ENCODE results near the gene CSNK2A1. TPM values are rescaled to one million over a fixed set of nuclear protein-coding genes. Genes with fewer than 3 reads are reported as not detected.
A peak's percentile ranks its signal among the peaks of the same experiment; 100 is the strongest.

The CSNK2A1 gene
- total and polyA plus RNA-seq, 2 of the 8 experiments (the other 6 are each of a cell fraction or from before 2014, with no cell fraction given), result 117 to 260 TPM

DNA sequence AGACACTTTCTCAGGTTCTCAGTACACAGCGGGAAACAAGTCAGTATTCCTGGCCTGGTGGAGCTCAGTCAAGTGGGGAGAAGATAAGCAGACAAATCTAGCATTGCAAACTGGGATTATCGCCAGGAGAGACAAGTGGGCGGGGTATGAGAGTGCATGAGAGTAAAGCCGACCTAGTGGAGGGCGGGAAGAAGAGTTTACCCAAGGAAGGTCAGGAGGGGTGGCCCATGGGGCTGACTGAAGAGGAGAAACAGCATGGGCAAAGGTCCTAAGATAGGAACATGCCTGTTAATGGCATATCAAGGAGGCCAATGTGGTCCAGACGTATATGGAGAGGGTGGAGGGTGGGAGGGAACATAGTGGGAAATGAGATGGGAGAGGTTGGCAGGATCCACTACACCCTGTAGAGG, 12.4 kb upstream of the CSNK2A1 start:
- Histone ChIP-seq H3K27ac (ENCODE audit: low read depth, low read length) (no peak overlapping the region), H3K9me3 (ENCODE audit: insufficient read depth in 2 of 2, low read depth in 1 of 2, low read length in 1 of 2) (no peaks in the 10 kb centered on the region), H3K9ac (replicated peaks in 1 of 4; ENCODE audit: extremely low read depth in 1 of 4, low read depth in 3 of 4, low read length in 3 of 4) (no peak overlapping the region), H2AK5ac (ENCODE audit: low read depth, low read length) (no peak overlapping the region), H3K79me2 (ENCODE audit: control insufficient read depth in 1 of 2, insufficient read depth in 2 of 2, low read length in 2 of 2) (no peaks in the 10 kb centered on the region), H3K18ac (ENCODE audit: extremely low read depth, low read length) (no peak overlapping the region), H3K4me1 (replicated peaks in 1 of 4; ENCODE audit: control insufficient read depth in 3 of 4, insufficient read depth in 4 of 4, low read length in 3 of 4) (no peaks in the 10 kb centered on the region), H3K36me3 (ENCODE audit: control insufficient read depth in 2 of 4, insufficient read depth in 4 of 4, low read length in 3 of 4) (no peaks in the 10 kb centered on the region), H3K27me3 (replicated peaks in 1 of 4; ENCODE audit: control insufficient read depth in 3 of 4, extremely low read depth in 1 of 4, insufficient read depth in 3 of 4, low read length in 3 of 4) (no peaks in the 10 kb centered on the region; a peak in 1 of 7 replicates), H2BK5ac (ENCODE audit: low read depth, low read length) (no peak overlapping the region), H3K4me2 (ENCODE audit: insufficient read depth in 1 of 2, low read depth in 2 of 2, low read length in 2 of 2) (no peak overlapping the region), H2BK15ac (ENCODE audit: low read length) (no peak overlapping the region), H3K23me2 (ENCODE audit: low read depth, low read length) (no peaks in the 10 kb centered on the region), H3K4ac (replicated peaks; ENCODE audit: insufficient read length, low read depth, low read length) (no peak overlapping the region), H3K23ac (ENCODE audit: insufficient read length) (no peak overlapping the region), H3K79me1 (ENCODE audit: low read depth, low read length) (no peaks in the 10 kb centered on the region), H4K91ac (replicated peaks; ENCODE audit: insufficient read length, low read length) (no peak overlapping the region), H3K56ac (replicated peaks; ENCODE audit: insufficient read length, low read depth, low read length) (no peak overlapping the region), H4K20me1 (replicated peaks in 1 of 2; ENCODE audit: control insufficient read depth in 1 of 2, insufficient read depth in 2 of 2, low read length in 2 of 2) (no peaks in the 10 kb centered on the region), H3K14ac (ENCODE audit: insufficient read length) (no peak overlapping the region), H2BK120ac (replicated peaks; ENCODE audit: low read depth, low read length) (no peak overlapping the region), H2BK20ac (ENCODE audit: low read length) (no peak overlapping the region), H4K8ac (ENCODE audit: extremely low read depth, insufficient read depth, low read length) (no peak overlapping the region; the same call in 1 of the 2 replicates), H4K5ac (ENCODE audit: insufficient read length, low read depth, low read length) (no peak overlapping the region), H3K4me3 (ENCODE audit: extremely low read depth in 1 of 4, insufficient read depth in 2 of 4, low read depth in 3 of 4, low read length in 4 of 4) (no peak overlapping the region), H2AFZ (ENCODE audit: low read length) (peak overlapping the region; percentile 51; the same call in 1 of the 2 replicates), H2BK12ac (ENCODE audit: low read depth, low read length) (no peak overlapping the region)
- WGBS, 2 experiments (ENCODE audit: extremely low coverage in 1 of 2, insufficient coverage in 1 of 2, insufficient read length in 1 of 2, insufficient replicate concordance in 2 of 2, low coverage in 1 of 2, low lambda C conversion rate in 2 of 2, missing lambda C conversion rate in 1 of 2), result 71% methylated on average over 6 of the region's 6 CpGs; no CpG with 5 or more reads in 1 of the 2 experiments
- ChIA-PET POLR2A (ENCODE audit: partially characterized antibody) (interaction anchor here (1.4 kb wide), 1 partner anchor 12 kb away, joined by 5 read pairs; the partner anchor contains the start of gene CSNK2A1), CTCF (ENCODE audit: partially characterized antibody) (interaction anchor here (1.1 to 1.5 kb wide), 9 partner anchors 12 to 183 kb away, joined by 3 to 10 read pairs (median 3); partner anchors contain the start of gene CSNK2A1)
- DNase-seq (ENCODE audit: low read depth in 1 of 2, low spot score in 2 of 2) (no peak), FAIRE-seq (no peak)
- no peak for TF ChIP-seq CBX8 (IDR thresholded peaks at IDR 0.05; ENCODE audit: borderline replicate concordance, low read depth, low read length)
- TF ChIP-seq, protein P1, sequence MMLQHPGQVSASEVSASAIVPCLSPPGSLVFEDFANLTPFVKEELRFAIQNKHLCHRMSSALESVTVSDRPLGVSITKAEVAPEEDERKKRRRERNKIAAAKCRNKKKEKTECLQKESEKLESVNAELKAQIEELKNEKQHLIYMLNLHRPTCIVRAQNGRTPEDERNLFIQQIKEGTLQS (IDR thresholded peaks at IDR 0.05; ENCODE audit: insufficient read depth, low read depth, low read length), result no peak
- TF ChIP-seq, protein P2, sequence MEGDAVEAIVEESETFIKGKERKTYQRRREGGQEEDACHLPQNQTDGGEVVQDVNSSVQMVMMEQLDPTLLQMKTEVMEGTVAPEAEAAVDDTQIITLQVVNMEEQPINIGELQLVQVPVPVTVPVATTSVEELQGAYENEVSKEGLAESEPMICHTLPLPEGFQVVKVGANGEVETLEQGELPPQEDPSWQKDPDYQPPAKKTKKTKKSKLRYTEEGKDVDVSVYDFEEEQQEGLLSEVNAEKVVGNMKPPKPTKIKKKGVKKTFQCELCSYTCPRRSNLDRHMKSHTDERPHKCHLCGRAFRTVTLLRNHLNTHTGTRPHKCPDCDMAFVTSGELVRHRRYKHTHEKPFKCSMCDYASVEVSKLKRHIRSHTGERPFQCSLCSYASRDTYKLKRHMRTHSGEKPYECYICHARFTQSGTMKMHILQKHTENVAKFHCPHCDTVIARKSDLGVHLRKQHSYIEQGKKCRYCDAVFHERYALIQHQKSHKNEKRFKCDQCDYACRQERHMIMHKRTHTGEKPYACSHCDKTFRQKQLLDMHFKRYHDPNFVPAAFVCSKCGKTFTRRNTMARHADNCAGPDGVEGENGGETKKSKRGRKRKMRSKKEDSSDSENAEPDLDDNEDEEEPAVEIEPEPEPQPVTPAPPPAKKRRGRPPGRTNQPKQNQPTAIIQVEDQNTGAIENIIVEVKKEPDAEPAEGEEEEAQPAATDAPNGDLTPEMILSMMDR (IDR thresholded peaks at IDR 0.05; ENCODE audit: control extremely low read depth in 1 of 3, insufficient read depth in 1 of 3, low read depth in 1 of 3, low read length in 3 of 3), result no peak
- TF ChIP-seq SP4 (IDR thresholded peaks at IDR 0.05; ENCODE audit: low read length), result no peak
- no peak for TF ChIP-seq SP1 (IDR thresholded peaks at IDR 0.05; ENCODE audit: low read depth, low read length)

Data from H1 (cell line).